SIG-M5 (cell line): ENCODE results near the gene DNAH9.

ENCODE experiments used
- DNase-seq: peaks from one replicate; lab custom pipeline; 2025; lab: John Stamatoyannopoulos, UW

DNAH9 gene, protein sequence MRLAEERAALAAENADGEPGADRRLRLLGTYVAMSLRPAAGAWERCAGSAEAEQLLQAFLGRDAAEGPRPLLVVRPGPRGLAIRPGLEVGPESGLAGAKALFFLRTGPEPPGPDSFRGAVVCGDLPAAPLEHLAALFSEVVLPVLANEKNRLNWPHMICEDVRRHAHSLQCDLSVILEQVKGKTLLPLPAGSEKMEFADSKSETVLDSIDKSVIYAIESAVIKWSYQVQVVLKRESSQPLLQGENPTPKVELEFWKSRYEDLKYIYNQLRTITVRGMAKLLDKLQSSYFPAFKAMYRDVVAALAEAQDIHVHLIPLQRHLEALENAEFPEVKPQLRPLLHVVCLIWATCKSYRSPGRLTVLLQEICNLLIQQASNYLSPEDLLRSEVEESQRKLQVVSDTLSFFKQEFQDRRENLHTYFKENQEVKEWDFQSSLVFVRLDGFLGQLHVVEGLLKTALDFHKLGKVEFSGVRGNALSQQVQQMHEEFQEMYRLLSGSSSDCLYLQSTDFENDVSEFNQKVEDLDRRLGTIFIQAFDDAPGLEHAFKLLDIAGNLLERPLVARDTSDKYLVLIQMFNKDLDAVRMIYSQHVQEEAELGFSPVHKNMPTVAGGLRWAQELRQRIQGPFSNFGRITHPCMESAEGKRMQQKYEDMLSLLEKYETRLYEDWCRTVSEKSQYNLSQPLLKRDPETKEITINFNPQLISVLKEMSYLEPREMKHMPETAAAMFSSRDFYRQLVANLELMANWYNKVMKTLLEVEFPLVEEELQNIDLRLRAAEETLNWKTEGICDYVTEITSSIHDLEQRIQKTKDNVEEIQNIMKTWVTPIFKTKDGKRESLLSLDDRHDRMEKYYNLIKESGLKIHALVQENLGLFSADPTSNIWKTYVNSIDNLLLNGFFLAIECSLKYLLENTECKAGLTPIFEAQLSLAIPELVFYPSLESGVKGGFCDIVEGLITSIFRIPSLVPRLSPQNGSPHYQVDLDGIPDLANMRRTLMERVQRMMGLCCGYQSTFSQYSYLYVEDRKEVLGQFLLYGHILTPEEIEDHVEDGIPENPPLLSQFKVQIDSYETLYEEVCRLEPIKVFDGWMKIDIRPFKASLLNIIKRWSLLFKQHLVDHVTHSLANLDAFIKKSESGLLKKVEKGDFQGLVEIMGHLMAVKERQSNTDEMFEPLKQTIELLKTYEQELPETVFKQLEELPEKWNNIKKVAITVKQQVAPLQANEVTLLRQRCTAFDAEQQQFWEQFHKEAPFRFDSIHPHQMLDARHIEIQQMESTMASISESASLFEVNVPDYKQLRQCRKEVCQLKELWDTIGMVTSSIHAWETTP (N-terminal part only)

DNA sequence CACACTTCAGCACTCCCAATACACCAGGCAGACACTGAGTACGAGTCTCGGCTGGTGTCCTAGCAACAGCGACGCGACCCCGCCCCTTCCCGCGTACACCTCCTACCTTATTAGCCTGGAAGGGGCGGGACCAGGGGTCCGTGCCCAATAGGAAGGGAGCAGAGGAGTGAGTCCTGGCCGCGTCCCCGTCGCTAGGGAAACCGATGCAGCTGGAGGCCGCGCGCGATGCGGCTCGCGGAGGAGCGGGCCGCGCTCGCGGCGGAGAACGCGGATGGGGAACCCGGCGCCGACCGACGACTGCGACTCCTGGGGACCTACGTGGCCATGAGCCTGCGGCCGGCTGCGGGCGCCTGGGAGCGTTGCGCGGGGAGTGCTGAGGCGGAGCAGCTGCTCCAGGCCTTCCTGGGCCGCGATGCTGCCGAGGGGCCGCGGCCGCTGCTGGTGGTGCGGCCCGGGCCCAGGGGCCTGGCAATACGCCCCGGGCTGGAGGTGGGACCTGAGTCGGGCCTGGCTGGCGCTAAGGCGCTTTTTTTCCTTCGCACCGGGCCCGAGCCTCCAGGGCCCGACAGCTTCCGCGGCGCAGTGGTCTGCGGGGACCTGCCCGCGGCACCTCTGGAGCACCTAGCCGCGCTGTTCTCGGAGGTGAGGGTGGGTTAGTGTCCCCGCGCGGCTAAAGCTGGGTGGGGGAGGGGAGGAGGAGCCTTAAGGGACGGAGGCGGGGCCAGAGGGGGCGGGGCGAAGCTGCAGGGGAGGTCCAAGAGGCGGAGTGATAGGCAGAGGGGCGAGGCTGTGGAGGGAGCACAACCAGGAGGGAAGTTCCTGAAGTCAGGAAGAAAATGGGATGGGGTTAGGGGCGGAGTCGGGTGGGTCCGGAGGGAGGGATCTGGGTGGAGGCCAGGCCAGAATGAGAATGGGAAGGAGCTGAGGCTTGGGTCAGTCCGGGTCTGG lies at the start of gene DNAH9:
DNAH9 (plus strand) TSS at position 197 of the 948 bp plus-strand sequence; CDS start at position 226, 29 bp downstream.
- DNase-seq, result no peak

DNA sequence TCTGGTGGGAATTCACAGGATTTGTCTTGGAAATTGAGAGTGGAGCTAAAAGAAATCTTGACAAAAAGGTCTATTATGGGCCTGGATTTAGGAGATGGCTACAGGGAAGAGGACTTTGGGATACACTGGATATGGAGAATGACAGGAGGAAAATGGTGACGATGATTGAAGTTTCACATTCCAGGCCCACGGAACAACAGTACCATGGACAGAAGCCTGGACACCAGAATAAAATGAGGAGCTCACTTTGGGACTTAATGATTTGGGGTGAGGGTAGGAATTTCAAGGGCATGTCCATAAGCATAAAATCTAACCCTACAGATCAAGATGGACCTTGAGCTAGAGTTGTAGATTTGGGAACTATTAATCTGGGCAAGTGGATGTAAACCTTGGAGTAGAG lies 47.8 kb upstream of the DNAH9 start:
- no peak for DNase-seq

DNA sequence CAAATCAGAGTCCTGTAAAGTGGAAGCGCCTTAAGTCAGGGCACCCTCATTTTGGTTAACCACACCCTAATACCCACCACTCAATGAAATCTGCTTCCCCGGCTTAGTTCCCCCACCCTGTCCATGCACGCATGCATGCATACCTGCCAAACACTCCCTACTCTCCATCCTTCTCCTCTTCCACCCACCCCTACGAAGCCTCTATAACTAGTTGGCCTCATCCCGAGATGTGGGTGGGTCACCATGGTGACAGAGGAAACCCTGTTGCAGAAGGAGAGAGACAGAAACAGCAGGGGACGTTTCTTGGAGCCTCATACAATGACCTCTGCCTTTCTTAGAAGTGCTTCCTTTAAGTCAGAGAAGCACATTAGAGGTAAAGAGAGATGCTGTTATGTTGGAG lies 46.8 kb upstream of the DNAH9 start:
- DNase-seq, result no peak

DNA sequence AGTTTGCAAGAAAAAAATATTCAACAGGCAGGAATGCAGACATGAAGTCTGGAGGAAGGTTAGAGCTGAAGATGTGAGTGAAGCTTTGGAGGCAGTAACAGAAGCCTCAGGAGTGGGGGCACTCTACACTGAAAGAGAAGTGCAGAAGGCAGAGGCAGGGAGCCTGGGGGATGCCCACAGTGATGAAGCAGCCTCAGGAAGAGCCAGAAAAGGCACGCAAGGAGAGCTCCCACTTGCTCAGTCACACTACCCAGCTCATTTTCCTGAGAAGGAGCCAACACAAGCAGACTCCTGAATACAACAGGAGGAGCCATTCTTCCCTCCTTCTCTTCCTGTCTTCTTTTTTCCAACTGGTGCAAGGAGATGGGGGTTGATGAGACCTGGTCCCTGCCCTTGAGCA lies 45.1 kb upstream of the DNAH9 start:
- DNase-seq, result no peak

DNA sequence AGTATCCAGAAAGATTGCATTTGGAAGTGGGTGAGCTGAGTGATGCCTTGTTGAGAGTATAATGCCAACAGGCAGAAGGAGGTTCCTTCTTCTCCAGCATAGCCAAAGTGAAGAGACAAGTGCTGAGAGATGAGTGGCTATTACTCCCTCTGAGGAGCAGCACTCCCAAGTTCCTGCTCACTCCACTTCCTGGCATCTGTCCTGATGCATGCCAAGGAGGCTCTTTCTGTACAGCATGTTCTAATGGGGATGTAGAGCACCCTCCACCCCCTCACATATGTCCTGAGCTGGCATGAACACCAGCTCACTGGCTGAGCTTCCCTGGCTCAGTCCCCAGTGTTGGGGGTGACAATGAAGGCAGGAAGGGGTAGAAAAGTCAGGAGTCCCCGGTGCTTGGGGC lies 44.2 kb upstream of the DNAH9 start:
- DNase-seq, result no peak

DNA sequence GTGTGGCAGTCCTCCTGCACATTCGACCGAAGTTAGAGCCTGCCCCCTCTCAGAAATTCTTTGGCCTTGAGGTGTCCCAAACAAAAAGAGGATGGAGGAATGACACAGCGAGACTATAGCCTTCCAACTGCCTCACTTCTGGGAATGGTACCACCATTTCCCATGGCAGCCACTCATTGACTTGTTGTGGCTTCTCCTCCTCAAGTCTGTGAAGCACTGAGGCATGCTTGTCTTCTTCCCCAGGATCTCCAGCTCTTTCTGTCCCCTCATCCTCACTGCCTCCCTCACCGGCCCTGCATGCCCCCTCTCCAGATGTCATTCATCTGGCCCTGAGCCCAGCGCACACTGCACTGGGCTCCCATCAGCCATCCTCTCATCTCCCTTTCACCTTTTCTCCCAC lies 43.7 kb upstream of the DNAH9 start:
- DNase-seq, result no peak

DNA sequence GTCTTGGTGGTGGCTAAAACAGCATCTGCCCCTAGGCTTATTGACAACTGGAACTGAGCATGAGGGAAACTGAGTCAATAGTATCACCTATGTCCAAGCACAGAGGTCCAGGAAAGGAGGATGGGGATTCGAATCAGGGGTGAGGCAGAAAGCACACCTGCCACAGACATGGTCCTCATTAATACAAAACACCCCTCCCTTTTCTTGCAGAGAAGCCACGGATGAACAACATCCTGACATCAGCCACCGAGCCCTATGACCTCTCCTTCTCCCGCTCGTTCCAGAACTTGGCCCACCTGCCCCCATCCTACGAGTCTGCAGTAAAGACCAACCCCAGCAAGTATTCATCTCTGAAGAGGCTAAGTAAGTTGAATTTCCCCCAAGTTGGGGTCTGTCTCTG lies 42.7 kb upstream of the DNAH9 start:
- DNase-seq, result no peak

DNA sequence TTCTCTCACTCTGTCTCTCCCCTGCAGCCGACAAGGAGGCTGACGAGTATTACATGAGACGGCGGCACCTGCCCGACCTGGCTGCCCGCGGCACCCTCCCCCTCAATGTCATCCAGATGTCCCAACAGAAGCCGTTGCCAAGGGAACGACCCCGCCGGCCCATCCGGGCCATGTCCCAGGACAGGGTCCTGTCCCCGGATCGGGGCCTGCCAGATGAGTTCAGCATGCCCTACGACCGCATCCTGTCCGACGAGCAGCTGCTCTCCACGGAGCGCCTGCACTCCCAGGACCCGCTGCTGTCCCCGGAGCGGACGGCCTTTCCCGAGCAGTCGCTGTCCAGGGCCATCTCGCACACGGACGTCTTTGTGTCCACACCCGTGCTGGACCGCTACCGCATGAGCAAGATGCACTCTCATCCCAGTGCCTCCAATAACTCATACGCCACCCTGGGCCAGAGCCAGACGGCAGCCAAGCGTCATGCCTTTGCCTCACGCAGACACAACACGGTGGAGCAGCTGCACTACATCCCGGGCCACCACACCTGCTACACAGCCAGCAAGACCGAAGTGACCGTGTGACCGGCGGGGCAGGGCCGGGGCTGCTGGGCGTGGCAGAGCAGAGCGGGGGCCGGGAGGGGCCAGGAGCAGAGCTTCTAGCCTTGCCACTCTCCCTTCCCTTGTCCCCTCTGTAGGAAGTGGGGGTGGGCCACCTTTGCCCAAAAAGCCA lies 40.4 kb upstream of the DNAH9 start:
- DNase-seq, result no peak

DNA sequence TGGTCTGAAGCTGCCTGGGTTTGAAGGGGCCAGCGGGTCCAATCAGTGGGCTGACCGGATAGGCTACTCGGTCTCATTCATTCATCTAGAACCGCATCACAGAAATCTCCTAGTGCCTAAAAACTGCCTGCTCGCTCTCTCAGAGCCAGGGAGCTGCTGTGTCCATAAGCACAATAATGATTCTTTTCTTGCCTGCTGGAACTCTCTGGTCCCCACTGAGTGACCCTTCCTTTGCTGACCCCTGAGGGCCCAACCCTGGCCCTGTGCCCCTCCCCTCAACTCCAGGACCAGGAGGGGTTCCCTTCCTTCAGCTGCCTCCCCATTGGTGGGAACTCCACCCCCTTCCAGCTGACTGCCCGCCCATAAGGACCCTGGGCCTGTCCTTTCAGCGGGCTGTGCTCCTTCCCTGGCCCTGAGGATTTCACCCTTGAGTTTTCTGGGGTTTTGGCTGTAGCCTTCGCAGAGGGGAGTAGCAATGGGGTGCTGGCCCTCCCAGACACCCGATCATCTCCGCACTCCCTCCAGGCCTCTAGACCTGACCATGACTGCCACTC lies 39.5 kb upstream of the DNAH9 start:
- DNase-seq, result no peak

DNA sequence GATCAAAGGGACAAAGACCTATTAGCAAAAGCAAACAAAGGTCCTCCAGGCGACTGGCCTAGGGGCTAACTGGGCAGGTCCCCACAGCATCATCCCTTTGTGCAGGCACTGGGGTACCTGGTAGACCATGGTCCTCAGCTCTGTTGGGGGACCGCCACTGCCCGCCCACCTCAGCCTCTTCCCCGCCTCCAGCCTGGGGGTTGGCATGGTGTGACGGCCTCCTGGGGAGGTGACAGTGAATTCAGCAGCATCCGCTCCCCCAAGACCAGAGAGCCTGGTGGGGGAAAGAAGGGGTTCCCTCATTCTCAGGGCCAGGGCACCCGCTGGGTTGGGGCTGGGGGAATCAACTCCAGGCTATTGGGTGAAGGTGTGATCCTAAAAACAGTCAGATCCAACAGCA lies 38.7 kb upstream of the DNAH9 start:
- no peak for DNase-seq

DNA sequence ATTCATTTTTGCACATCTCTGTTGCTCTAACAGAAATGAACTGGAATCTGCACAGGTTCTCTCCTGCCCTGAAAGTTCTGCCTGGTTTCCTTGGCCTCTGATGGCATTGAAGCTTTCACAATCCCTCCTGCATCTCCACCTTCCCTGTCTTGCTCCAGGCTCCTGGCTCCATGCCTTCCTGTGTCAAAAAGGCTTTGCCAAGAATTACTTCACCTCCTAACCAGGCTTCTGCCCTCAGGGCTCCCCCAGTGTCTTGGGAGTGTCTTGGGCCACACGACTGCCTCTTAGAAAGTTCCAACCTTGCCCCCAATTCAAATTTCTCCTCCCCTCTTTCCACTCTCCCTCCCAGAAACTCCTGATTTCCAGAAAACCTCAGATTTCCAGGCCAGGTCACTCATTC lies 37.0 kb upstream of the DNAH9 start:
- DNase-seq, result no peak

DNA sequence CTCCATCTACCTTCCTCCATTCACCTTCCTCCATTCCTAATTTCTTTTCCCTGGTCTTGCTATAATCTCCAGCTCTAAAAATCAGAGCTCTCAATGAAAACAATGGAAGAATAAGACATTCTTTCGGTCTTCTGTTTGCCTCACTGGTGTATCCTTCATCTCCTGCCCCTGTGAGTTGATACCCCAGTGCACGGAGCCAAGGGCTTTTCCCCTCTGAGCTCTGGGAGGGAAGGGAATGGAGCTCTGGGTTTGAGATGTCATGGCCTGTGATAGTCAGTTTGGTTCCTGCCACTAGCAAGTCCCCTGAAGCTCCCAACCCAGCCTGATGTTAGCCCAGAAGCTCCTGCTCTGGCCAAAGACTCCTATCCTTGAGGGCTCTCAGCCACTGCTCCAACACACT lies 36.6 kb upstream of the DNAH9 start:
- no peak for DNase-seq

DNA sequence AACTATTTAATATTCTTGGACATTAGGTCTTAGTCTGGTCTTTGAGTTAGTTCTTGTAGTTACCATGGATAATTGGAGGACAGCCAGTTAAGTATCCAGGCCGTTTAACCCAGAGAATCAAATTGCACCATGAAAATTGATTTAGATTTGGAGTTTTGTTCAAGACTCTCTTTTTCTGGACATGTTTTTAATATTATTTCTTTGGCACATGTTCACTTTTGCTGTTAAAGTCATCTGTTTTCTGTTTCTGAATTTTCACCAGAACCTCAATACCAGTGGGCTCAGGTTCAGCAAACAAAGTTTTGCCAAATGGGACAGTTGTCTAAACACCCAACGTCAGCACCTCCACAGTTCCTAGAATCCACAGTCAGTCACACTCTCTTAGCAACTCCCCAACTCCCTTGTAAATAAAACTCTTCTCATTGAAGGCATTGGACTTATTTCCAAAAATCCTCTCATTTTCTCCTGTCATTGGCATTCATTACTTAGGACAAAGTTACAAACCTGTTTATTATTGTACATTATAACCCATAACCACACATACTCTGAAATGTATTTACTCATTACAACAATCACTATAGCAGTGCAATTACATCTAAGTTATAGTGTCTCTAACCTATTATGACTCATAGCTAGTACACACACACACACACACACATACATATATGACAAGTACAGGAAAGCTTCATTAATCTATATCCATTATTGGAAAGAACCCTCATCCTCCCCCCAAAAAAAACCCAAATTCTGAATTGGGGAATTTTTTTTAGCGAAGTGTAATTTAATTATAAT lies 33.5 kb upstream of the DNAH9 start:
- no peak for DNase-seq

DNA sequence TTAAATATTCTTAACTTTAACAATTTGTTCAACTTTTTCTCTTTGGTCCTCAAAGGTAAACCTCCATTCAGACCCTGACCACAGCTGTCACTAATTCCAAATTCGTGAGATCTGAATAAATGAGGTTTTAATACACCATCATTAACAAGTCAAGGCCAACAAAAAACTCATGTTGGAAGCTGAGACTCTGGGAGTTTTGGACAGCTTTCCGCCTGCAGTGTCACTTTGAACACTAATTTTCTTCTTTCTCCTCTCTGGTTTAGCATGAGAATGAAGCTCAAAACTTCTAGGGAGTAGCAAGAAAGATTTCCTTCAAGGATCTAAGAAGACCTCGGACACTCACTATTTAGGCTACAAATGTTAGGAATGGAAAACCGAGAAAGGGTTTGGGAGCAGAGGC lies 32.7 kb upstream of the DNAH9 start:
- no peak for DNase-seq

DNA sequence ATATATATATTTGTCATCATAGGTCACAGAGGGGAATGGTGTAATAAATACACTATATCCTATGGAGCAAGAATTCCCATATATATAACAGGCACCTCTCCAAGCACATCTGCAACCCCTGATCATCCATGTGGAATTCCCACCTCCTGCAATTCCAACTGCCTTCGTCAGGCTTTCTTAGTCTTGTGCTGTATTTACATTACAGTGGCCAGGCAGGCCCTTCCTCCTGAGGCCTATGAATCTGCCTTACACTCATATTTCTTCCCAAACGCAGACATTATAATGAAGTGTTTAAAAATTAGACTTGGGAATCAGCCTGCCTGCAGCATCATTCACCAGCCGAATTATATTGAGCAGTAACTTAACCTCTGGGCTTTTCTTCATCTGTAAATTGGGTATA lies 19.3 kb upstream of the DNAH9 start:
- no peak for DNase-seq

DNA sequence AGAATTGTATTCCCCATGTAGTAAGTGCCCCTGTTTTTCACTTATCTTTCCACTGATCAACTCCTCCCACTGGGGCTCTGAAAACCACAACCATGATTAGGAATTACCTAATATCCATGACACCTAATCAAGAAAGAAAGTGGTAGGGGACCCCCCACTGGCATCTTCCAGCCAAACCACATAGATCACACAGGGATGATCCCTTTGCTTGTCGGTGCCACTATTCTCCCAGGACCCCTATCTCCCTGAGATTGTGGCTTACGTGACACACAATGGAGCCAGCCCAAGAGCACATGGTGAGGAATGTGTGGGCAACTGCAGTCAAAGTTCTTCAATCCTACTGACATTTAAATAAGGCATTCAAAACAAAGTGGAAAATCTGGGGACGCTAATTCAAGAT lies 17.6 kb upstream of the DNAH9 start:
- DNase-seq, result no peak

DNA sequence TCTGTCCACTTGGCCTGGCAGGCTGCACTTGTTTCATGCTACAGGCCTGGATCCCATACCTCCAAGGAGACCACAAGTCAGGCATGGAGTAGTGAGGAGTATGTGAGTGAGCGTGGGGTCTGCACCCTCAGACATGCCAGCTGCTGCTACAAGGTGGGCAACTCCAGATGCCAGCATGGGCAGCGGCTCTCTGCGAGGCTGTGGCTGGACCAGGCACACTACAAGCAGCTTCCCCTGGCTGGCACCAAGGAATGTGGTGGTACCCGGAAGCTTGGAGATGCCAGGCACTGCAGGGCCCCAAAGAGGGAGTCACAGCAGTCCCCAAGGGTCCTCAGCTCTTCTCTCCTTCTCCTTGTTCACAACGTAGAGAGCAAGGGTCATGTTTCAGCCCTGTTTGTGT lies 16.1 kb upstream of the DNAH9 start:
- no peak for DNase-seq

DNA sequence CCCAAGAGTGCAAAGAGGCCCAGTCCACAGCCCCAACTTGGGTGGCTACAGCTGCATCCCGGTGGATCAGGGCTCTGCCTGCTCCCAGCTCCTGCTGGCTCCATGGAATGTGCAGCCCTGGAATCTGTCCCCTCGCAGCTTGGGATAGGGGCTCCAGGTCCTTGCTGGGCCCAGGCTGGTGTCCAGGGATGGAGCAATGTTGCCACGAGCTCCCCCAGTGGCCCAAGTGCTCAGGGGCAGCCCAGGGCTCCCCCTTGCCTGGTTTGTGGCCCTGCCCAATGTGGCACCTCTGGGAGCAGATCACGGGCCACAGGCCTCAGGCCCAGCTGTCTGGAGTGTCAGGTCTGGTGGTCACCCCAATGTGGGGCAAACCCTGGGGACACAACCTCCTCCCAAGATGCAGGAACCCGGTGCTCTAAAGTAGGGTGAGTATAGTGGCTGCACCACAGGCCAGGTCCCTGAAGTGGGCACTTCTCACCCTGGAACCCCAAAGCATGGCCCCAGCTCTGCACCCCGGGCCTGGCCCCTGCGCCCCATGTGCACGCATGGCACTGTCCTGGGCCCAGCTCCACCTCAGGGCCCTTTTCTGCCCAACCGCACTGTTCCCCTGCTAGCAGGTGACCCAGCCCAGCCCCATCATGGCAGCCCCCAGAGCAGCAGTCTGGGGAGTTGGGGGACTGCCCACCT lies 14.8 kb upstream of the DNAH9 start:
- DNase-seq, result no peak

DNA sequence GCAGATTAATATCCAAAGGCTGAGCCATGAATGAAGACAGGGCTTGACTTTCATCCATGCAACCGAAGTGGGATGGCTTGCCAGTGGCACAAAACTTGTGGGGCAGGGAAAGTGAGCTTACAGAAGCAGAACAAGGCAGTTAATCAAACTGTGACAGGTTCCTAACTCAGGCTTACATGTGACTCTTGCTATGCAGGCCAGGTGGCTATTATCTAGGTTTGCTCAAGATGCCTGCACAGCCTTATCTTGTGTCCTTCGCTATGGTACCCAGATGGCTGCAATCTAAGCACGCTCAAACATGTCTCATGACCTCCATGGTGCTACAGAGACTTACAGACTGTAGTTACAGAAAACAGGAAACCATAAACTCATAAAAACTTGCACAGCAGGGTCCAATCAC lies 8.6 kb upstream of the DNAH9 start:
- DNase-seq, result no peak
